Thyroid gland (tissue), 4 donors: Measurements from ENCODE around the gene PPIL1. TPM values are rescaled to one million over a fixed set of nuclear protein-coding genes. Genes with fewer than 3 reads are reported as not detected.

ENCODE experiments used
- DNase-seq, 2 donors: peaks; one replicate each; pipeline ENCODE4 v3.0.0-alpha.2; 2019
- H3K27ac ChIP-seq, 3 donors: fragments of 200-600 bp; sonication (generic); 1 replicate in 2 of 3; 2 replicates in 1 of 3; pipeline ENCODE4 v1.5.1; 2016 to 2019; ENCODE audit warnings: mild to moderate bottlenecking in 1 of 3, moderate library complexity in 1 of 3
- H3K27me3 ChIP-seq: fragments of 200-600 bp; sonication (generic); one replicate; pipeline ENCODE4 v1.5.1; 2019
- H3K36me3 ChIP-seq, 2 donors: fragments of 200-600 bp; sonication (generic); one replicate each; pipeline ENCODE4 v1.5.1; 2016 to 2019
- H3K4me1 ChIP-seq, 2 donors: fragments of 200-600 bp; sonication (generic); one replicate each; pipeline ENCODE4 v1.5.1; 2017 to 2019
- H3K4me3 ChIP-seq, 3 donors: fragments of 200-600 bp; sonication (generic); replicated peaks in 1 of 3; 1 replicate in 2 of 3; 2 replicates in 1 of 3; pipeline ENCODE4 v1.5.1; 2016; ENCODE audit warnings: mild to moderate bottlenecking in 1 of 3
- H3K9me3 ChIP-seq: fragments of 200-600 bp; sonication (generic); one replicate; pipeline ENCODE4 v1.5.1; 2017
- CTCF ChIP-seq, 6 experiments: fragments of 200-600 bp in 3 of 6; fragments of 450-650 bp in 3 of 6; sonication (generic) in 3 of 6; IDR thresholded peaks; one replicate each; pipeline ENCODE4 v1.5.1; 2016 to 2019; ENCODE audit warnings: antibody characterized with exemption in 6 of 6, mild to moderate bottlenecking in 2 of 6, inconsistent platforms in 1 of 6, moderate library complexity in 1 of 6
- POLR2A ChIP-seq, 2 donors: fragments of 450-650 bp; IDR thresholded peaks; one replicate each; pipeline ENCODE4 v1.6.1; 2017; ENCODE audit warnings: antibody characterized with exemption in 2 of 2, mild to moderate bottlenecking in 2 of 2, moderate library complexity in 1 of 2
- WGBS, 2 donors: methylation state at CpG; one replicate each; pipeline ENCODE4 v1.1.5; 2017; 5-methylcytosine and 5-hydroxymethylcytosine counted together
- intact Hi-C: fragments of 100-400 bp; cut with DNase I; formaldehyde crosslinking; loops from one replicate; pipeline ENCODE4 v1.15.1; 2023
- total RNA-seq, 4 donors: library from RNA; depleted of rRNA; stranded (reverse); fragments of >200 nt; gene quantifications; one replicate each; pipeline ENCODE4 v1.2.3, GENCODE V29; 2016

PPIL1 gene
- total RNA-seq, 4 donors from 2014 or later, result 35.3 to 69.4 (median 44.3) TPM

- TF ChIP-seq CTCF (IDR thresholded peaks at IDR 0.05) (no peak), POLR2A (IDR thresholded peaks at IDR 0.05) (no peak)
- Histone ChIP-seq H3K9me3 (no peaks in the 10 kb centered on the region), H3K36me3 (no peaks in the 10 kb centered on the region), H3K4me1 (no peaks in the 10 kb centered on the region), H3K27ac (no peak overlapping the region), H3K4me3 (no peak overlapping the region), H3K27me3 (no peaks in the 10 kb centered on the region)
- intact Hi-C loops, result no loop called here
- 91 to 92% methylated on average over 15 to 16 of the region's 16 CpGs for WGBS, 2 donors
- no peak for DNase-seq
Measured at GRCh38 chr6:36809941-36810803, 64.4 kb downstream of the PPIL1 start.

GRCh38 chr6:36809156-36809555 lies 65.4 kb downstream of the PPIL1 start:
- H3K4me3 ChIP-seq, result no peak overlapping the region
- WGBS, 2 donors, result 84 to 89% methylated on average over 6 of the region's 6 CpGs
- no peaks in the 10 kb centered on the region for H3K9me3 ChIP-seq
- no peak for DNase-seq
- H3K27ac ChIP-seq, result no peak overlapping the region
- H3K36me3 ChIP-seq, result no peaks in the 10 kb centered on the region
- TF ChIP-seq POLR2A (IDR thresholded peaks at IDR 0.05), result no peak
- no peak for TF ChIP-seq CTCF (IDR thresholded peaks at IDR 0.05)
- H3K4me1 ChIP-seq, result no peaks in the 10 kb centered on the region
- intact Hi-C loops, result no loop called here
- no peaks in the 10 kb centered on the region for H3K27me3 ChIP-seq

- TF ChIP-seq CTCF (IDR thresholded peaks at IDR 0.05) (no peak), POLR2A (IDR thresholded peaks at IDR 0.05) (no peak)
- WGBS, 2 donors, result 96 to 98% methylated on average over 5 of the region's 5 CpGs
- Histone ChIP-seq H3K4me3 (no peak overlapping the region), H3K27ac (no peak overlapping the region), H3K9me3 (no peaks in the 10 kb centered on the region), H3K36me3 (no peaks in the 10 kb centered on the region), H3K4me1 (no peaks in the 10 kb centered on the region), H3K27me3 (no peaks in the 10 kb centered on the region)
- DNase-seq, result no peak
- intact Hi-C loops, result no loop called here
Measured at GRCh38 chr6:36808634-36809033, 66.0 kb downstream of the PPIL1 start.

GRCh38 chr6:36807750-36808149 lies 66.9 kb downstream of the PPIL1 start:
- intact Hi-C loops, result no loop called here
- 94 to 98% methylated on average over 7 of the region's 7 CpGs for WGBS, 2 donors
- no peaks in the 10 kb centered on the region for H3K9me3 ChIP-seq
- no peak overlapping the region for H3K27ac ChIP-seq
- H3K27me3 ChIP-seq, result no peaks in the 10 kb centered on the region
- H3K4me1 ChIP-seq, result no peaks in the 10 kb centered on the region
- no peak for TF ChIP-seq POLR2A (IDR thresholded peaks at IDR 0.05)
- no peak for TF ChIP-seq CTCF (IDR thresholded peaks at IDR 0.05)
- DNase-seq, result no peak
- H3K36me3 ChIP-seq, result no peaks in the 10 kb centered on the region
- no peak overlapping the region for H3K4me3 ChIP-seq

GRCh38 chr6:36807143-36807542 lies 67.5 kb downstream of the PPIL1 start:
- no peak overlapping the region for H3K27ac ChIP-seq
- H3K4me1 ChIP-seq, result no peaks in the 10 kb centered on the region
- 69 to 93% methylated on average over 5 of the region's 5 CpGs for WGBS, 2 donors
- intact Hi-C loops, result no loop called here
- H3K36me3 ChIP-seq, result no peaks in the 10 kb centered on the region
- H3K27me3 ChIP-seq, result no peaks in the 10 kb centered on the region
- H3K9me3 ChIP-seq, result no peaks in the 10 kb centered on the region
- TF ChIP-seq CTCF (IDR thresholded peaks at IDR 0.05) (no peak), POLR2A (IDR thresholded peaks at IDR 0.05) (no peak)
- H3K4me3 ChIP-seq, result no peak overlapping the region
- no peak for DNase-seq
